ENCODE results near the gene MYO1D.

DNA sequence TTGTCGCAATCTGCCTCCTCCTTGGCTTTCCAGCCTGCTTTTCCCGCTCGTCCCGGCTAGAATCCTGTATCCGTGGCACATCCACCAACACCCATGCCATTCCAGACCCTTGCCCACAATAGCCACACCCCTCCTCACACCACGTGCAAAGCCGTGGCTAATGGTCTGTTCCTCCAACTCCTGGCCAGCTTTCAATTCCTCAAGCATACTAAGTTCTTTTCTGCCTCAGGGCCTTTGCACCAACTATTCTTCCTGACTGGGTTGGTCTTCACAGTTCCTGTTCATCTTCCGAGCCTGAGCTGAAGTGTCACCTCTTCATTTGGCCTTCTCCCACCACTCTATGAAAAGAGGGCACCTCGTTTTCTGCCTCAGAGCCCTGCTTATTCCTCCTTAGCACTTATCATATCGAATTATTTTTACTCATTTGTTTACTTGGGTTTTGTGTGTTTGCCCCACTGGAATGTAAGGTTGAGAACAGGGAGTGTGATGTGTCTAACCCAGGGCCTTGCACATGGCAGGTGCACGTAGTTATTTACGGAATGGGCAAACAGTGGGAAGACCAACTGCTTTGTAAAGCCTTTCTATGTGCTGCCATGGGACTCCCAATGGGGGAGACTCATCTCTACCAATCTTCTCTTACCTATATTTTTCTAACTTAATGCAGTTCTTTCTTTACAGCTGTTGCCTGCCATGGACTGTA lies 321.2 kb downstream of the MYO1D start:
- TF ChIP-seq POLR2A (IDR thresholded peaks at IDR 0.05) (no peak), EP300 (IDR thresholded peaks at IDR 0.05) (no peak)
- TF ChIP-seq, protein P1, sequence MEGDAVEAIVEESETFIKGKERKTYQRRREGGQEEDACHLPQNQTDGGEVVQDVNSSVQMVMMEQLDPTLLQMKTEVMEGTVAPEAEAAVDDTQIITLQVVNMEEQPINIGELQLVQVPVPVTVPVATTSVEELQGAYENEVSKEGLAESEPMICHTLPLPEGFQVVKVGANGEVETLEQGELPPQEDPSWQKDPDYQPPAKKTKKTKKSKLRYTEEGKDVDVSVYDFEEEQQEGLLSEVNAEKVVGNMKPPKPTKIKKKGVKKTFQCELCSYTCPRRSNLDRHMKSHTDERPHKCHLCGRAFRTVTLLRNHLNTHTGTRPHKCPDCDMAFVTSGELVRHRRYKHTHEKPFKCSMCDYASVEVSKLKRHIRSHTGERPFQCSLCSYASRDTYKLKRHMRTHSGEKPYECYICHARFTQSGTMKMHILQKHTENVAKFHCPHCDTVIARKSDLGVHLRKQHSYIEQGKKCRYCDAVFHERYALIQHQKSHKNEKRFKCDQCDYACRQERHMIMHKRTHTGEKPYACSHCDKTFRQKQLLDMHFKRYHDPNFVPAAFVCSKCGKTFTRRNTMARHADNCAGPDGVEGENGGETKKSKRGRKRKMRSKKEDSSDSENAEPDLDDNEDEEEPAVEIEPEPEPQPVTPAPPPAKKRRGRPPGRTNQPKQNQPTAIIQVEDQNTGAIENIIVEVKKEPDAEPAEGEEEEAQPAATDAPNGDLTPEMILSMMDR (IDR thresholded peaks at IDR 0.05) = no peak
